Mucosa of rectum (tissue), 2 donors: Measurements from ENCODE around the gene BBLN.
"Not testable (repeated sequence)": the region's sequence is repeated elsewhere in the genome, so short reads cannot be mapped to it uniquely, and the experiment has no call there.

Source experiments
- H3K27ac ChIP-seq, 2 donors: one replicate each; pipeline ENCODE4 v1.7.0; 2013; ENCODE audit warnings: inconsistent platforms in 2 of 2, low read depth in 2 of 2, low read length in 2 of 2
- H3K27me3 ChIP-seq, 2 donors: one replicate each; pipeline ENCODE4 v1.7.0; 2013; ENCODE audit warnings: low read length in 2 of 2; ENCODE audit not compliant: control insufficient read depth in 2 of 2, insufficient read depth in 2 of 2
- H3K36me3 ChIP-seq, 2 donors: one replicate each; pipeline ENCODE4 v1.7.0; 2013; ENCODE audit warnings: low read length in 2 of 2; ENCODE audit not compliant: control insufficient read depth in 2 of 2, insufficient read depth in 2 of 2
- H3K4me1 ChIP-seq, 2 donors: one replicate each; pipeline ENCODE4 v1.7.0; 2013; ENCODE audit warnings: low read length in 2 of 2, mild to moderate bottlenecking in 1 of 2; ENCODE audit not compliant: control insufficient read depth in 2 of 2, insufficient read depth in 2 of 2
- H3K4me3 ChIP-seq, 2 donors: one replicate each; pipeline ENCODE4 v1.7.0; 2013; ENCODE audit warnings: low read length in 2 of 2
- H3K9ac ChIP-seq, 2 donors: one replicate each; pipeline ENCODE4 v1.7.0; 2013; ENCODE audit warnings: low read length in 2 of 2, low read depth in 1 of 2, mild to moderate bottlenecking in 1 of 2
- H3K9me3 ChIP-seq, 2 donors: one replicate each; pipeline ENCODE4 v1.7.0; 2013; ENCODE audit warnings: low read length in 2 of 2; ENCODE audit not compliant: control insufficient read depth in 2 of 2
- donor health status: healthy.
- donor health status: Normal muscosa, but diverticular disease.

The BBLN gene

DNA sequence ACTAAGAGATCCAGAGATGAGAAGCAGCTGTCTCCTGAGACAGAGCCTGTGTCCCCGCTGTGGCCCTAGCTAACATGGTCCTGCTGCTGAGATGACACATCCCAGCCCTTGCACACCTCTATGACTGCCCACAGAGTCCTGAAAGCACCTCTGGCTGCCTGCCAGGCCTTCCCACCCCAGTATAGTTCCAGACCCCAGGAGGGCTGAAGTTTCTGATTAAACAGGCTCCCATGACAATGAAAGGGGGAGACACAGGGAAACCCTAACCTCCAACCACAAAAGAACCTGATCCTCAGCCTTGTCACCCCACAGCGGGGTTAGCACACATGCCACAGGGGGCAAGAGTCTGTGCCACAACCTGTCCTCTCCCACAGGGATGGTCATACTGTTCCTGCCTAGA, 15.7 kb downstream of the BBLN start:
- Histone ChIP-seq H3K9ac (no peak overlapping the region), H3K27me3 (no peaks in the 10 kb centered on the region), H3K27ac (peak overlapping the region in 1 of 2 donors; percentile 2), H3K4me1 (no peaks in the 10 kb centered on the region), H3K4me3 (no peak overlapping the region), H3K9me3 (no peaks in the 10 kb centered on the region), H3K36me3 (peaks cover 42 to 58% of the 10 kb centered on the region in 2 donors)

DNA sequence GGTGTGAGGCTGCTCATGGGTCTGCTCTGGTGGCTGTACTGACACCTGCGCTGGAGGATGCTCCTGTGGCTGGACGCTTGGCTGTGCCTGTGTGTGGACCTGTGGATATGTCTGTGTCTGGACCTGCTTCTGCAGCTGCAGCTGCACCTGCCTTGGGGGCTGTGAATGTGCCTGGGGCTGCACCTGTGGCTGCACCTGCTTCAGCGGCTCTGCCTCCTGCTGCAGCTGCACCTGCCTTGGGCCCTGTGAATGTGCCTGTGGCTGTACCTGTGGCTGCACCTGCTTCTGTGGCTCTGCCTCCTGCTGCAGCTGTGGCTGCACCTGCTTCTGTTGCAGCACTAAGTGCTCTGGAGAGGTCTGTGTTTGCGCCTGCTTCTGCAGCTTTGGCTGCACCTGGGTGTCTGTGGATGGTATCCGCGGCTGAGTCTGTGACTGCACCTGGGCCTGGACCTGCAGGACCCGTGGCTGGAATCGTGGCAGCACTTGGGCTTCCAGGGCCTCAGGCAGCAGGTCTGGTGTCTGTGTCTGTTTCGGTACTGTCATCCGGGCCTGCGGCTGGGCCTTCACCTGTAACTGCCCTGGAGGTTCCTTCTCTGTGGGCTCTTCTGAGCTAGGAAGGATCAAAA, 18.9 kb downstream of the BBLN start:
- Histone ChIP-seq H3K4me1 (no peaks in the 10 kb centered on the region), H3K27me3 (no peaks in the 10 kb centered on the region), H3K36me3 (peaks cover 52 to 62% of the 10 kb centered on the region in 2 donors), H3K4me3 (no peak overlapping the region), H3K9me3 (no peaks in the 10 kb centered on the region), H3K27ac (no peak overlapping the region), H3K9ac (no peak overlapping the region)

DNA sequence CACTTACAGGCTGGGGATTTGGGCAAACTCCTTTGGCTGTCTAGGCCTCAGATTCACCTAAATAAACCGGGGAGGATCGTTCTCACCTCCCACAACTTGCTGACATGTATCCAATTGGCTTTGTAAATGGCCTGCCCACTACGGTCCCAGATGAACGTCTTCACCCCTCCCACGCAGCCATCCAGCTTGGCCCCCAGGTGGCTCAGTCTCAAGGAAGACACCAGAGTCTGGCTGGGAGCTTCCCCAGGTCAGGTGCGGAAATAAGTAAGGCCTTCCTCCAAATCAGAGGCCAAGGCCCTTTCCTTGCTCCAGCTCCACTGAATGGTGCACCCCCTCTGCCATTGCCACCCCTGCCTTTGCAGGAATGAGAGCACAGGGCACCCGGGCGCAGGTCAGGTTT, 19.9 kb downstream of the BBLN start:
- no peak overlapping the region for H3K27ac ChIP-seq
- no peaks in the 10 kb centered on the region for H3K9me3 ChIP-seq
- no peak overlapping the region for H3K4me3 ChIP-seq
- no peaks in the 10 kb centered on the region for H3K27me3 ChIP-seq
- no peaks in the 10 kb centered on the region for H3K4me1 ChIP-seq
- no peak overlapping the region for H3K9ac ChIP-seq
- peaks cover 48 to 59% of the 10 kb centered on the region in 2 donors for H3K36me3 ChIP-seq

DNA sequence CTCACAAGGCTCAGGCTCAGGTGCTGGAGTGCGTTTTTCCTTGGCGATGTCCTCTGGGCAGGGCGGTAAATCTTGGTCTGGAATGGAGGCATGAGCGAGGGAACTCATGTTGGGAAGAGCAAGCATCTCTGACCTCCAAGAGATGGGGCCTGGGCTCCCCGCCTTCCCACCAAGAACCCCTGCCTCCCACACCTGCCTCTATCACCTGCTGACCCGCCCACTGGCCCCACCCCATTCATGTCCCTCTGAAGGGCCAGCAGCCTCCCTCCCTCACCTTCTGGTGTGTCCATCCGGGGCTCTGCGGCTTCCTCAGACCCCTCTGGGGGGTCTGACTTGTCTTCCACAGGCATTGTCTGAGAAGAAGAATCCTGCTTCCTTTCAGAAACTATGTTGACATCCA, 20.4 kb downstream of the BBLN start:
- H3K27me3 ChIP-seq, result no peaks in the 10 kb centered on the region
- H3K9me3 ChIP-seq, result no peaks in the 10 kb centered on the region
- H3K36me3 ChIP-seq, result peaks cover 48 to 57% of the 10 kb centered on the region in 2 donors
- no peak overlapping the region for H3K27ac ChIP-seq
- H3K9ac ChIP-seq, result no peak overlapping the region
- H3K4me3 ChIP-seq, result no peak overlapping the region
- H3K4me1 ChIP-seq, result no peaks in the 10 kb centered on the region

DNA sequence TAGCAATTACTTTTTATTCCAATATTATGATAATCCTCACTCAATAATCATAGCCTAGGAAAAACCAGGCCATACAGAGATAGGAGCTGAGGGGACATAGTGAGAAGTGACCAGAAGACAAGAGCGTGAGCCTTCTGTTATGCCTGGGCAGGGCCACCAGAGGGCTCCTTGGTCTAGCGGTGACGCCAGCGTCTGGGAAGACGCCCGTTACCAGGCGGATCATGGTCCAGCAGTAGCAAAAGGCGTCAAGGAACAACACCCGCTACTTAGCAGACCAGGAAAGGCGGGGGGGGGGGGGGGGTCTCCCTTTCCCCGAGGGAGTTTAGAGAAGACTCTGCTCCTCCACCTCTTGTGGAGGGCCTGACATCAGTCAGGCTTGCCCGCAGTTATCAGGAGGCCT, 21.4 kb downstream of the BBLN start:
- H3K9me3 ChIP-seq, H3K4me3 ChIP-seq, H3K9ac ChIP-seq, H3K4me1 ChIP-seq, H3K27ac ChIP-seq, H3K27me3 ChIP-seq: not testable (repeated sequence)
- peaks cover 42 to 54% of the 10 kb centered on the region in 2 donors for H3K36me3 ChIP-seq

DNA sequence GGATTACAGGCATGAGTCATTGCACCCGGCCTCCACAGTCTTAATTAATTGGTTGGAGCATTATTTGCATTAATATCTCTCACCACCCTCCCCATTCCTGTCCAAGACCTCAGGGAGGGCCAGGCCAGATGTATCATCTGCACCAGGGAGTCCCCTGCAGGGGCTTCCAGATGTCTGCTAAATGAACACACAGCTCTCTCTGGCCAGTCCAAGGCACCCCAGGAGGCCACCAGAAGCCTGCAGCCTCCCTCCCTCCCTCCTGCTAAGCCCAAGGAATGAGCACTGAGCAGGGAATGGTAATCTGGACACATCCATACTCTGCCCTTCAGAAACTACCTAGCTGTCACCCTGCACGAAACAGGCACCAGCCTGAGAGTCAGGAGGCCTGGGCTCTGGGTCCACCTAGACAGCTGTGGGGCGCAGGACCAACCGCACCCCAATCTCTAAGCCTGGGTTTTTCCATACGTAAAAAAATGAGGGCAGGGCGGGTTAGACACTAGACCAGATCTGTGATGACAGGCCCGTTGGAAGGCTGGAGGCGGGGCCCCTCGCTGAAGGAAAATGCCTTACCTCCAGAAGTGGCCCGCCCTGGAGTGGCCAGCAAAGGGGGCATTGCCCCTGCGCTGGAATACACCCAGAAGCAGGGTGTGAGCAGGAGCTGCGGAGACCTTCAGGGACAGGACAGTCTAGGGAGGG, 23.0 kb downstream of the BBLN start:
- H3K9ac ChIP-seq, result no peak overlapping the region
- no peak overlapping the region for H3K27ac ChIP-seq
- no peak overlapping the region for H3K4me3 ChIP-seq
- no peaks in the 10 kb centered on the region for H3K27me3 ChIP-seq
- H3K36me3 ChIP-seq, result peaks cover 41 to 45% of the 10 kb centered on the region in 2 donors
- no peaks in the 10 kb centered on the region for H3K4me1 ChIP-seq
- H3K9me3 ChIP-seq, result no peaks in the 10 kb centered on the region

DNA sequence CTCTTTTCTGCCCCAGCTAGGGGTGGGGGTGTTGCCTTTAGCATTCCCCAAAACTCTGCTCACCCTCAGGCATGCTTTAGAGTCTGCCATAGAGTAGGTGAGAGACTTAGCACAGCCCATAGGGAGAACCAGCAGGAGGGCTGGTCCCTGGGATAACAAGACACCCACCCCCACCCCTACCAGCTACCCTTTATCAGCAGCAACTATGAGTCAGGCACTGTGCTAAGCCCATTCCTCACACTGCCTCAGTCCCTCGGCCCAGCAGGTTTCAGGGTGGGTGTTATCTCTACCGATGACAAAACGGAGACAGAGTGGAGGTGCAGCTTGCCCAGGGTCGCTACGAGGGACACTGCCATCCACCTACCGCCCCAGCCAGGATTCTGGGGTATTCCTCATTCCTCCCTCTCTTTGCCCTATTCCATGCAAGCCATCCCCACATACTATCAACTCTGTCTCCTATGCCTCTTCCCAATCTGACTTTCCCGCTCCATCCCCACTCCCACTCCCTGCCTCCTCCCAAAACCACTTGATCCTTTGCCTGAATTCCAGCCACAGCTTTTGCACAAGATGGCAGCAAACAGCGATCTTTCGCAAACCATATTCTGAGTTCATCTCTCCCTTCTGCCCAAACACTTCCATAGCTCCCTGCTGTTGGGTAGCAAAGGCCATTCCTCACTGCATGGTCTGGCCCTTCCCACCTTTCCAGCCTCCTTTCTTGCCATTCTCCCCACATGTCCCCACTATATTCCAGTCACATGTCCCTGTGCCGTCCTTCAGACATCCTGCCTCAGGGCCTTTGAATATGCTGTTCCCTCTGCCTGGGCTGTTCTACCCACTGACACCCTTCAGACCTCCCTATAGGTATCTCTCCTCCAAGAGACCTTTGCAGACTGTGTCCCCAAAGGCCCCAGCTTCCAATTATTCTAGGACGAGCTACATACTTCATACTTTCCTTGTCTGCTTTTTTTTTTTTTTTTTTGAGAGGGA, 26.2 kb downstream of the BBLN start:
- H3K27me3 ChIP-seq, result no peaks in the 10 kb centered on the region
- H3K27ac ChIP-seq, result no peak overlapping the region
- peaks cover 24 to 31% of the 10 kb centered on the region in 2 donors for H3K36me3 ChIP-seq
- no peak overlapping the region for H3K4me3 ChIP-seq
- peaks cover 10% of the 10 kb centered on the region in 2 donors for H3K4me1 ChIP-seq
- H3K9ac ChIP-seq, result no peak overlapping the region
- H3K9me3 ChIP-seq, result no peaks in the 10 kb centered on the region

DNA sequence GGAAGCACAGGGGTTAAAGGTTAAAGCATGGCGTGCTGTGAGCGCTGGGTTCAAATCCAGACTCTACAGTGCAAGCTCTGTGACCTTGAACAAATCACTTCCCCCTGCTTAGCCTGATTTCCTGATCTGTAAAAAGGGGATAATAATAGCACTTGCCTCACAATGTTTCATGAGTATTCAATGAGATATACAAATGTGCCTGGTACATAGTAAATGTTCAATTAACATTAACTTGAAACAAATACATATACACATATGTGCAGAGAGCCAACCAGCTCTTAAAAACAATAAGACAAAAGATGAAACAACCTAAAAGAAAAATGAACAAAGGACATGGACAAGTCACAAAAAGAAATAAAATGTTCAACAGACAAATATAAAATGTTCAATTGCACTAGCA, 27.3 kb downstream of the BBLN start:
- peaks cover 23 to 31% of the 10 kb centered on the region in 2 donors for H3K36me3 ChIP-seq
- no peaks in the 10 kb centered on the region for H3K27me3 ChIP-seq

DNA sequence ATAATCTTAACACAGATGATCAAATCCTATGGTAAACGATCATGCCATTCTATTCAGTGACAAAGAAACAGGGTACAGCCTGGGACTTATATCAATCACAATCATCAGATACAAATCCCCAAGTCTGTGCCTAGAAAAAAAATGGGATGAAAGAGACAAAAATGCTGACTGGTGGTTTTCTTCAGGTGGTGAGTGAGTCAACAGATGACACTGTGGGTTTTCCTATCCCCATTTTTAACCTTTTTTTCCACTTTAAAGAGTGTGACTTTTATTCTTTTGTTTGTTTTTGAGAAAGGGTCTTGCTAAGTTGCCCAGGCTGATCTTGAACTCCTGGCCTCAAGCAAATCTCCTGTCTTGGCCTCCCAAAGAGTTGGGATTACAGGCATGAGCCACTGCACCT, 28.1 kb downstream of the BBLN start:
- H3K36me3 ChIP-seq, result peaks cover 16 to 26% of the 10 kb centered on the region in 2 donors
- no peak overlapping the region for H3K9ac ChIP-seq

More for the DNA sequence above, 27.3 kb downstream of the BBLN start:
- Histone ChIP-seq H3K4me1 (peaks cover 10 to 12% of the 10 kb centered on the region in 2 donors), H3K9me3 (no peaks in the 10 kb centered on the region), H3K9ac (no peak overlapping the region), H3K27ac (no peak overlapping the region), H3K4me3 (no peak overlapping the region)

DNA sequence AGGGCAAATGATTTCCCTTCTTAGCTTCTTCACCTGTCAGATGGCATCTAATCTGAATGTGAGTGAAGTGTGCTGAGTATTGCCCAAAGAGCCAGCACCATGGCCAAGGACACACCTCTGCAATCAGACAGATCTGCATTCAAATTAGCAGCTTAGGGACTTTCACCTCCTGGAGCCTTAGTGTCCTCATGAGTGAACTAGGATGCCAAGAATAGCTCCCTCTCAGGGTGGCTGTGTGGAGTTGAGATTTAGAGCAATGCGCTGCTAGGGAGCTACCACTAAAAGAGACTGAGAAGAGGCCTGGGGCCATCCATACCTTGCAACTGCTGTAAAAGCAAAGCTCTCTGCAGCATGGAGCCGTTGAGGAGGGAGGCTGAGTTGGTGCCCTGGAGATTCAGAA, 29.9 kb downstream of the BBLN start:
- Histone ChIP-seq H3K9ac (no peak overlapping the region), H3K27ac (no peak overlapping the region), H3K27me3 (no peaks in the 10 kb centered on the region), H3K4me1 (peaks cover 13 to 18% of the 10 kb centered on the region in 2 donors), H3K36me3 (peaks cover 13 to 23% of the 10 kb centered on the region in 2 donors), H3K9me3 (no peaks in the 10 kb centered on the region), H3K4me3 (peak overlapping the region in 1 of 2 donors; percentile 88)

More for the DNA sequence above, 28.1 kb downstream of the BBLN start:
- Histone ChIP-seq H3K4me3 (no peak overlapping the region), H3K9me3 (no peaks in the 10 kb centered on the region), H3K27me3 (no peaks in the 10 kb centered on the region), H3K4me1 (peaks cover 13 to 15% of the 10 kb centered on the region in 2 donors), H3K27ac (no peak overlapping the region)
